Measurements from ENCODE around the gene CSF1. TPM values are rescaled to one million over a fixed set of nuclear protein-coding genes. Genes with fewer than 3 reads are reported as not detected.

Gene CSF1
- total and polyA plus RNA-seq, 2 of the 13 experiments (the other 11 are each of a cell fraction or from before 2014, with no cell fraction given), result 4.6 to 13.3 TPM

GRCh38 chr1:109935451-109935900 is 24.8 kb downstream of the CSF1 start (continued):
- TF ChIP-seq ZNF407 (CRISPR knock-in tag; IDR thresholded peaks at IDR 0.05; ENCODE audit: not compliant biosample characterization) (no peak), ZFP37 (CRISPR knock-in tag; IDR thresholded peaks at IDR 0.05; ENCODE audit: borderline replicate concordance) (no peak)

GRCh38 chr1:109937738-109938137 is 27.1 kb downstream of the CSF1 start:
- DNase-seq (ENCODE audit: low spot score), result no peak
- H3K4me1 ChIP-seq (ENCODE audit: insufficient read depth, low read length), result peaks cover 42% of the 10 kb centered on the region
- H3K9me3 ChIP-seq (ENCODE audit: low read length), result peaks cover 14% of the 10 kb centered on the region
- BruUV-seq (replicated peaks), result no TSS peak
- no peaks in the 10 kb centered on the region for H4K20me1 ChIP-seq (ENCODE audit: insufficient read depth, low read length)
- no peak overlapping the region for H2AFZ ChIP-seq (ENCODE audit: low read length)
- no peak for FAIRE-seq
- CTCF ChIA-PET (ENCODE audit: low intra/inter-chr PET ratio, low total read pairs), result no interaction called here
- H3K27ac ChIP-seq (ENCODE audit: extremely low read length, insufficient read depth, low read length), result no peak overlapping the region
- no peaks in the 10 kb centered on the region for H3K27me3 ChIP-seq (ENCODE audit: control insufficient read depth in 1 of 2, insufficient read depth in 2 of 2, low read length in 2 of 2)
- H3K79me2 ChIP-seq (ENCODE audit: insufficient read depth, low read length), result no peaks in the 10 kb centered on the region
- H3K4me2 ChIP-seq (ENCODE audit: low read depth, low read length), result no peak overlapping the region
- ATAC-seq, result no peak
- intact Hi-C loops (cut with micrococcal nuclease; ENCODE audit: unreplicated experiment) (no loop called here), in situ Hi-C loops (cut with HindIII; ENCODE audit: extremely low pct_ligation_motif_present, low pct_unique_long_range_greater_than_20kb) (no loop called here)
- no peaks in the 10 kb centered on the region for H3K36me3 ChIP-seq (replicated peaks in 1 of 2; ENCODE audit: control insufficient read depth in 1 of 2, insufficient read depth in 2 of 2, low read length in 2 of 2)
- POLR2A ChIA-PET, result no interaction called here
- H3K9ac ChIP-seq (ENCODE audit: insufficient read depth, low read depth, low read length), result no peak overlapping the region
- 100% methylated on average over 1 of the region's 1 CpG for WGBS (ENCODE audit: low lambda C conversion rate)
- H3K4me3 ChIP-seq (replicated peaks in 1 of 3; ENCODE audit: insufficient read depth in 1 of 3, low read depth in 2 of 3, low read length in 3 of 3), result no peak overlapping the region
- TF ChIP-seq TFE3 (CRISPR knock-in tag; IDR thresholded peaks at IDR 0.05) (no peak), EEA1 (CRISPR knock-in tag; IDR thresholded peaks at IDR 0.05; ENCODE audit: borderline replicate concordance) (no peak), PAX8 (CRISPR knock-in tag; IDR thresholded peaks at IDR 0.05; ENCODE audit: borderline replicate concordance) (no peak), HOXA9 (CRISPR knock-in tag; IDR thresholded peaks at IDR 0.05; ENCODE audit: borderline replicate concordance) (no peak), TIGD3 (CRISPR knock-in tag; IDR thresholded peaks at IDR 0.05; ENCODE audit: borderline replicate concordance) (no peak), ELF4 (CRISPR knock-in tag; IDR thresholded peaks at IDR 0.05; ENCODE audit: borderline replicate concordance) (no peak), POGZ (CRISPR knock-in tag; IDR thresholded peaks at IDR 0.05) (no peak), ZNF839 (CRISPR knock-in tag; IDR thresholded peaks at IDR 0.05; ENCODE audit: borderline replicate concordance) (no peak), CHD4 (IDR thresholded peaks at IDR 0.05; ENCODE audit: borderline replicate concordance, low read length) (0 out of 2 replicates have a peak, but pooled peaks have one; percentile 30), ZNF761 (CRISPR knock-in tag; conservative IDR thresholded peaks at IDR 0.05) (no peak)

Measured in HepG2 (cell line).